GM04503 (cell line): ENCODE measurements around the gene UGT2B10.
"Not testable (repeated sequence)": the region's sequence is repeated elsewhere in the genome, so short reads cannot be mapped to it uniquely, and the experiment has no call there.

Experiments
- DNase-seq: peaks from one replicate; pipeline ENCODE4 v3.0.0-alpha.2; 2012; ENCODE audit warnings: low read depth

The UGT2B10 gene

DNA sequence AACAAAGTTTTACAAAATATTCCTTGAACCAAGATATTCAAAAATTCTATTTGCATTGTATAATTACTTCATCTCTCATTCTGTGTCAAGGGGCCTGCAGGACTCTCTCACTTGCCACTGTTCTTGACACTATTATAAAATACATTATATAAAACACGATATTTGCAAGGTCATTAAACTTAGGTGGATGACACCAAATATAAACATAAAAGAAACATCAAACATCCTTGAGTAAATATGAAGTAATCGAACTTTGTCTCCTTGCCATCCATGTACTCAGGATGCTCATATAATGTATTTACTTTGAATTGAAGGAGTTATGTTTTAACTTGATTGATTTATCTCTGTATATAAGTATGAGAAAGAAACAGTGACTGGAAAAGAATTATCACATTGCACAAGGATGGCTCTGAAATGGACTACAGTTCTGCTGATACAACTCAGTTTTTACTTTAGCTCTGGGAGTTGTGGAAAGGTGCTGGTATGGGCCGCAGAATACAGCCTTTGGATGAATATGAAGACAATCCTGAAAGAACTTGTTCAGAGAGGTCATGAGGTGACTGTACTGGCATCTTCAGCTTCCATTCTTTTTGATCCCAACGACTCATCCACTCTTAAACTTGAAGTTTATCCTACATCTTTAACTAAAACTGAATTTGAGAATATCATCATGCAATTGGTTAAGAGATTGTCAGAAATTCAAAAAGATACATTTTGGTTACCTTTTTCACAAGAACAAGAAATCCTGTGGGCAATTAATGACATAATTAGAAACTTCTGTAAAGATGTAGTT lies at the start of gene UGT2B10:
Gene UGT2B10, plus strand, starts transcription at position 378 of the 793 bp plus-strand sequence. Its CDS starts 26 bp downstream, at position 404.
- not testable (repeated sequence) for DNase-seq

DNA sequence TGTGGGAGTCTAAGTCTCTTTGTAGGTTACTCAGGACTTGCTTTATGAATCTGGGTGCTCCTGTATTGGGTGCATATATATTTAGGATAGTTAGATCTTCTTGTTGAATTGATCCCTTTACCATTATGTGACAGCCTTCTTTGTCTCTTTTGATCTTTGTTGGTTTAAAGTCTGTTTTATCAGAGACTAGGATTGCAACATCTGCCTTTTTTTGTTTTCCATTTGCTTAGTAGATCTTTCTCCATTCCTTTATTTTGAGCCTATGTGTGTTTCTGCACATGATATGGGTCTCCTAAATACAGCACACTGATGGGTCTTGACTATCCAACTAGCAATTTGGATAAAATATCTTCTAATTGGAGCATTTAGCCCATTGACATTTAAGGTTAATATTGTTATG lies 44.0 kb upstream of the UGT2B10 start:
- not testable (repeated sequence) for DNase-seq

DNA sequence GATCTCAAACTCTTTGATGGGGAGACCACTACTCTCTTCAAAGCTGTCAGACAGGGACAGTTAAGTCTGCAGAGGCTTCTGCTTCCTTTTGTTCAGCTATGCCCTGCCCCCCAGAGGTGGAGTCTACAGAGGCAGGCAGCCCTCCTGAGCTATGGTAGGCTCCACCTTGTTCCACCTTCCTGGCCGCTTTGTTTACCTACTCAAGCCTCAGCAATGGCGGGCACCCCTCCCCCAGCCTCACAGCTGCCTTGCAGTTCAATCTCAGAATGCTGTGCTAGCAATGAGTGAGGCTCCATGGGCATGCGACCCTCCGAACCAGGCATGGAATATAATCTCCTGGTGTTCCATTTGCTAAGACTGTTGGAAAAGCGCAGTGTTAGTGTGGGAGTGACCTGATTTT lies 42.1 kb upstream of the UGT2B10 start:
- DNase-seq: no peak

DNA sequence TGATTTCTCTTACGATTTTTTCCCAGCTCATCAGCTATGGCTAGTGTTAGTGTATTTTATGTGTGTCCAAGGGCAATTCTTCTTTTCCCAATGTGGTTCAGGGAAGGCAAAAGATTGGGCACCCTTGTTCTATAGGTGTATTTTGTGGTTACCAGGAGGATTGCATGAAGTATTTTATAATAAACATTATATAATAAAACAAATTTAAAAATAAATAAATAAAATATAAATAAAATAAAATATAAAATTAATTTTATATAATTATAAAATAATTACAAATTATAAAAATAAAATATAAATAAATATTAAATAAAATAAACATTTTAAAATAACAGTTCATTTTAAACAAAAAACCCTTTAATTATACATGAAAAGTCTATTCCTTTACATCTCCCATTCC lies 35.6 kb upstream of the UGT2B10 start:
- DNase-seq: no peak

DNA sequence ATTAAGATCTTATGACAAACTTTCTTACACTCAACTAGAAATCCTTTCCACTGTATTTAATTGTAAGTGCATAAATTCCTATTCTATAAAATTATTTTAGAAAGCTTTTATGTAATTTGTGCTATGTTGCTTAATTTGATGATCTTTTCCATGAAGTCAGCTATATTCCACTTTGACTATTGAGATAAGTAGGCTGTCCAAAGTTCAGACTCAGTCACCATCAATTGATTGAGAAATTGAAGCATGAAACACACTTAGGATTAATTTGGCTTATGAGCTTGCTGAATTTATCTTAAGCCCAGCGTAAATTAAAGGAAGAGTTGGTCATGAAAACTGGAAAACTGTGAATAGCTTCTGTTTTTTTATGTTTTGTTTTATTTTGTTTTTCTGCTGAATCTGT lies 18.7 kb upstream of the UGT2B10 start:
- DNase-seq: no peak

DNA sequence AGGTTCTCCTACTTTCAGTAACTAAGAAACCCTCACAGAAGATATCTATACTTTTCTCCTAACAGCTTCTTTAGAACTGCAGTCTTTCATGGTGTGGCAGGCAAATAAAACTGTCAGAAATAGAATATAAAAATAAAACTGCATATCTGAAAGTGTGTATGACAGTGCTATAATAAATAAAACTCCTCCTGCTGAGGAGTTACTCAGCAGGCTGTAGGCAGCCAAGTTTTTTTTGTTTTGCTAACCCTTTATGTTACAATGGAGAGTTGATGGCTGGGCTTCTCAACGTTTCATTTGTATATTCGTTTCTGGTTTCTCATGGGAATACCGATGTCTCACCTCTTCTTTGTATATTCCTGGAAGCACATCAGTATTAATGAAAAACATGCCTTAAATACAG lies 18.2 kb upstream of the UGT2B10 start:
- no peak for DNase-seq

DNA sequence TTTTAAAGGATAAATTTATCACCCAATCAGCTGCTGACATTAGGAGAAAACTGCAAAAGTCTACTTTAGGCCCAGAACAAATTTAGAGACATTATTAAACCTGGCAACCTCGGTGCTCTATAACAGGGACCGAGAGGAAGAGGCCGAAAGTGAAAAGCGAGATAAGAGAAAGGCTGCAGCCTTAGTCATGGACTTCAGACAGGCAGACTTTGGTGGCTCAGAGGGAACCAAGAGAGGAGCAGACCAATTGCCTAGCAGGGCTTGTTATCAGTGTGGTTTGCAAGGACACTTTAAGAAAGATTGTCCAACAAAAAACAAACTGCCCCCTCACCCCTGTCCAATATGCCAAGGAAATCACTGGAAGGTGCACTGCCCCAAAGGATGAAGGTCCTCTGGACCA lies 12.8 kb upstream of the UGT2B10 start:
- no peak for DNase-seq

DNA sequence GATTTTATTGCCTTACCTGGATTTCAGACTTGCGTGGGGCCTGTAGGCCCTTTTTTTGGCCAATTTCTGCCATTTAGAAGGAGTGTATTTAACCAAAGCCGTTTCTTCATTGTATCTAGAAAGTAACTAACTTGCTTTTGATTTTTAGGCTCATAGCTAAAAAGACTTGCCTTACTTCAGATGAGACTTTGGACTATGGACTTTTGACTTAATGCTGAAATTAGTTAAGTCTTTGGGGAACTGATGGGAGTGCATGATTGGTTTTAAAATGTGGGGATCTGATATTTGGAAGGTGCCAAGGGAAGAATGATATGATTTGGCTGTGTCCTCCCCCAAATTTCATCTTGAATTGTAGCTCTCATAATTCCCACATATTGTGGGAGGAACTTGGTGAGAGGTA lies 7.7 kb upstream of the UGT2B10 start:
- DNase-seq: no peak

DNA sequence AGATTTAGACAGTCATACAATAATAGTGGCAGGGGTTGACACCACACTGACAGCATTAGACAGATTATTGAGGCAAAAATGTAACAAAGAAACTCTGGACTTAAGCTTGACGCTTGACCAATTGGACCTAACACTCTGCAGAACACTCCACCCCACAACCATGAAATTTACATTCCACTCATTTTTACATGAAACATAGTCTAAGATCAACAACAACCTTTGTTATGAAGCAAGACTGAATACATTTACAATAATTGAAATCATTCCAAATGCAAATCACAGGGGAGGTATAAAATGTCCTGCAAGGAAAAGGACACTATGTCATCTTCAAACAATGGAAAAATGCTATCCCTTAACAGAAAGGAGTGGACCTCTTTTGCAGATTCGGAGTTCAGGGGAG lies 4.9 kb upstream of the UGT2B10 start:
- no peak for DNase-seq

DNA sequence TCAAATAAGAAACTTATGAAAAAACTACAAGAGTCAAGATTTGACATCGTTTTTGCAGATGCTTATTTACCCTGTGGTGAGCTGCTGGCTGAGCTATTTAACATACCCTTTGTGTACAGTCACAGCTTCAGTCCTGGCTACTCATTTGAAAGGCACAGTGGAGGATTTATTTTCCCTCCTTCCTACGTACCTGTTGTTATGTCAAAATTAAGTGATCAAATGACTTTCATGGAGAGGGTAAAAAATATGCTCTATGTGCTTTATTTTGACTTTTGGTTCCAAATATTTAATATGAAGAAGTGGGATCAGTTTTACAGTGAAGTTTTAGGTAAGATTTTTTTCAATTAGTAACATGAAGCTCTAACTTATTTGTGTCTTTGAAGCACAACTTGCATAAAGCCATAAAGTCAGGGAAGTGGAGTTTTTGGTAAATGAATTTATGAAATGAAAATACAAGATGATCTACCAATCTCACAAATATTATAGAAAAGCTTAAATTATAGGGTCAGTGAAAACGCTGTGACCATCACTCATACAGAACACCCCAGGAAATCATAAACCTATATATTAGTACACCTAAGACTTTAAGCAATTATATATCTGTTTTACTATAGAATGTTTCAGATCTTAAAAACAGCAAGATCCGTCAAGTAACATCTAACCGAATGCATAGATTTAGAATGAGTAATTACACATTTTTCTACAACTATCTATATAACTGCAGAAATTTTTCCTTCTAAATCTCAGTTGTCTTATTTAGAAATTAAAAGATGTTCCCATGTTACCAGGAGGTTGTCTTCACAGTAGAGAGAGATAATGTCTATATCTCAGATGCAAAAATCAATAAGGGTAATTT lies 844 bp downstream of the UGT2B10 start:
- DNase-seq: not testable (repeated sequence)

DNA sequence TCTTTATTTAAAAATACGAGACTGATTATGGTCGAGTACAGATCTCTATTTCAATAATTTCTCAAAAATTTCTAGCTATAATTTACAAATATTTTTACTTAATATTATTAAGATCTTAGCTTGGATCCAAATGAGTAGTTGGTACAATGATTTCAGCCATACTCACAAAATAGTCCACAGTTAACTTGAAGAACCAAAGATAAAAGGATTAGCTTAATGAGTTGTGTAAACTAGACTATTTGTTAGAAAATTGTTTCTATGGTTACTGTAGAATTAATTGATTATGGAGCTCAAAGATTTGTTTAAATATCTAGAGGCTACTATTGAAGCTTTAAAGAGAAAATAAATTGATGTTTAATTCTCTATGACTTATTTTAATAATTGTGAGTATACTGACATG lies 1.6 kb downstream of the UGT2B10 start:
- no peak for DNase-seq

DNA sequence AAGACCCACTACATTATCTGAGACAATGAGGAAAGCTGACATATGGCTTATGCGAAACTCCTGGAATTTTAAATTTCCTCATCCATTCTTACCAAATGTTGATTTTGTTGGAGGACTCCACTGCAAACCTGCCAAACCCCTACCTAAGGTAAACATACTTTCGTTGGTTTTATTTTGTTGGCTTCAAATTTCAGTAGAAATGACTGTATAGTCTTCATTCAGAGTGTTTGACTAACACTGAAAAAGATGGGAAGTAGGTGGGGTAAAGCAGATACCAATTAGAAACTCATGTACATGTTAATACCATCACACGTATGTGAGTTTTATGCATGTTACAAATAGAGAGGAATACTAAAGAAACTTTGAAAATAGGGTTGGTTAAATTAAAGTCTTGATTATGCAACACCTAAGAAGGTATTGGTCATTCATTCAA lies 2.3 kb downstream of the UGT2B10 start:
- DNase-seq: not testable (repeated sequence)

DNA sequence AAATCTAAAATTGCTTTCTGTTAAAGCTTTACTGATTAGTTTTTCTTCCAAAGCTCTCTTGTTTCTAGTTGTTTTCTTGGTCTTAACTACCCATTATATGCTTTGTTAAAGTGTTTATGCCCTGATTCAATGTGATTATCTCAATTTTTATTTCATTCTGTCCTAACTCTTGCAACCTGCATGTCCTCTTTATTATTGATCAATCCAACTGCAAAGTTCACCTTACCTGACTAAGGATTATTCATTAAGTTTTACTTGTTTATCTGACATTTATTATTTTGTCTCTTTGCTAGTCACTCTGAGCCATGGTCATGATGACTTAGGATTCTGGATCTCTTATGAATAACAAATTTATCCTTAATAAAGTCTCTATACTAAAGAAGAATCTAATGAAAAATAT lies 15.8 kb downstream of the UGT2B10 start:
- no peak for DNase-seq

DNA sequence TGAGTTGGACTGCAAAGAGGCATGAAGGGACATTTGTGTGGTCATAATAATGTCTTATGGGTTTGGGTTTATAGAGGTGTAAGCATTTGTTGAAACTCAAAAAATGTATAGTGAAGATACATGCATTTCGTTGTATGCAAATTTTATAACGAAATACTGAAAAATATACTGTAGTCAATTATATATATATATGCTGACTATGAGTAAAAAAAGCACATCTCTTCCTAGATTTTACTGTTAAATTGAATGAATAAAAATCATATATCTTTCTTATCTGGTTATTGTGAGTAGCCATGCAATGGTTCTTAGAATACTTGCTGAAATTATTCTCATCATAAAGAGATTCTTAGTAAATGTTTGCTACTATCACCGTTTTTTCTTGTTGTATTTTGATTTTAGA lies 34.5 kb downstream of the UGT2B10 start:
- DNase-seq: no peak

DNA sequence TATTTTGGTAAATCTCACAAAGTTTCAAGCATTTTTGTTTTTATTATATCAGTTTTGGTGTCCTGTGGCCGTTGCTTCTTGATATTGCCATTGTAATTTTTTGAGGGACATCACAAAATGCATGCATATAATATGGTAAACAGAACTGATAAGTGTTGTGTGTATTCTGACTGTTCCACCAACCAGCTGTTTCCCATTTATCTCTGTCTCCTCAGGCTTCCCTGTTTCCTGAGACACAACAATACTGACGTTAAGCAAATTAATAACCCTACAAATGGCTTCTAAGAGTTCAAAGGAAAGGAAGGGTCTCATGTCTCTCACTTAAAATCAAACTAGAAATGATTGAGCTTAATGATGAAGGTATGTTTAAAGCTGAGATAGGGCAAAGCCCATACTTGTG lies 40.0 kb downstream of the UGT2B10 start:
- no peak for DNase-seq

DNA sequence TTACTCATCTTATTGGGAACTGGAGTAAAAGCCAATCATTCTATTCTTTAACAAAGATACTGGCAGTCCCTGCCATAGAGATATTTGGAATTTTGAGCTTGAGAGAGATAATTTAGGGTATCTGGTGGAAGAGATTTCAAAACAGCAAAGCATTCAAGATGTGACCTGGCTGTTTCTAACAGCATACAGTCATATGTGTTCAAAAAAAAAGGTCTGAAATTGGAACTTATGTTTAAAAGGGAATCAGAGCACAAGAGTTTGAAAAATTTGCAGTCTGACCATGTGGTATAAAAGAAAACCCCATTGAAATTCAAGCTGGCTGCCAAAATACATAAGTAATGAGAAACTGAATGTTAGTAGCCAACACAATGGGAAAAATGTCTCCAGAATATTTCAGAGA lies 42.2 kb downstream of the UGT2B10 start:
- DNase-seq: no peak

DNA sequence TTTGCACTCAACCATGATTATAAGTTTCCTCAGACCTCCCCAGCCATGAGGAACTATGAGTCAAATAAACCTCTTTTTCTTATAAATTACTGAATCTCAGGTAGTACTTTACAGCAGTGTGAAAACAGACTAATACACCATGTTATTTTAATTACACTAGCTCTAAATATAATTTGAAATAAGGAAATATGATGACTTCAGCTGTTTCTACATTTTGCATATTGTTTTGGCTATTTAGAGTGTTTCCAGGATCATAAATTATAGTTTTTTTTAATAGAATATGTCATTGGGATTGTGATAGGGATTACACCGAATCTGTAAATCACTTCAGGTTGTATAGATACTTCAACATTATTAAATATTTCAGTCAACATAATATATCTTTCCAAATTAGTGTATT lies 43.9 kb downstream of the UGT2B10 start:
- DNase-seq: no peak

DNA sequence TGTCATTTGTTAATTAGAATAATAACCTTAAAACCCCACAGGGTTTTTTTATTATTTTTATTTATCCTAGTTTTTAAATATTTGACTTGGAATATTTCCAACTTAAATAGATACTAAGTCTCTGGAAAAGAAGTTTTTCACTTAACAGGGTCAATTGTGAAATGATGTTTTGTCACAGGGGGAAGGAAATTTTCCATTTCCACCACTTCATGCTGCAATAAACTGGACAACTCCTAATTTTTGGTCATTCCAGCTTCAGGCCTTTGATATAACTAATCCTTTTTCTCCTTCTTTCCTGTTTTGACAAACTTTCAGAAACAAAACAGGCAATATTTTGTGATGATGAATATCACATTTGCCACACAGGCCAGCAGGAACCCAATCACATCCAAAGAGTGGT lies 45.3 kb downstream of the UGT2B10 start:
- DNase-seq: no peak

DNA sequence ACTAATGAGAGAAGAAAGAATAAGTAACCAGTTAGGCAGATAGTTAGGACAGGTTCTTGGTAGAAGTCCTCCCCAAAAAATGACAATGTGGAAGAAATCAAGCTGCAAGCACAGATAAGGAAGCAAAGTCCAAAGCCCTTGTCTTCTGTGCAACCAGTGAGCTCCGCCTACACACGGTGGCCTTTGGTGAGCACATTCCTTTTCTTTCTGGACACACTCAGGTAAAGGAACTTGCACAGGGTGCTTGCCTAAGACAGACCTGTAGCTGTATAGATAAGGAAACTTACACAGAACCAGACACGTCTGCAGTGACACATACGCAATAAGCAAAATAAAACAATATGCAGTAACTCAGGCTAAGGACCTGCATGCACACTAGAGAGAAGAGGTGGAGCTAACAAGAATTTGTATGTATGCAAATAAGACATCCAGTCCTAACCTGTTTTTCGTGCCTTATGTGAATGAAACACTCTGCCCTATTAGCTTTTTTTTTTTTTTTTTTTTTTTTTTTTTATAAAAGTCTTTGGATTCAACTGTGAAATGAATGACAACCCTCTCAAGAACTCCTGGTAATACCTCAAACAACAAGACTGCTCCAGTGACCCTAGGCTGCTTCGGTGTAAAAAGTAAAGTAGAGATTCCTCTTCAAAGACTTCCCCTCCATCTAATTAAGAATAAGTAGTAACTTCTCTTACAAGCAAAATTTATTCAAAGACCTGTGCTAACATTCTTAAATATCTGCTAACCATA lies 48.8 kb downstream of the UGT2B10 start:
- DNase-seq: no peak

DNA sequence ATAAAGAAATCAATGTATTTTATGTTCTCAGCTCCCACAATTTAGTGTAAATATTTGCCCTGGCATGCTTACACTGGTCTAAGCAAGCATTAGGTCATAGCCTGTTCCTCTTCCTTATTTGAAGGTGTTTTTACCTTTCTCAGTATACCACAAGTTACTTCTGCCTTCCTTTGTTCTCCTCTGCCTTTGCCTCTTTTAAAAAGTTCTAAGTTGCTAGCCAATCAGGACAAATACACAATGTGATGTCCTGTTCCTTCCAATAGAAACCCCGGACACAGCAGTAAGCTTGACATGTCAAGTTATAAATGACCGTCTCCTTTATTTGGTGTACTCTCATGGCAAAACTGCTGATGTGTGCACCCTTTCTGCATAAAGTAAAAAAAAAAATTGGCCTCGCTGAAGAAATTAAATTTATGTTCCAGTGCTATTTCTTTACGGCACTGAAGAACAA lies 49.4 kb downstream of the UGT2B10 start:
- DNase-seq: no peak

DNA sequence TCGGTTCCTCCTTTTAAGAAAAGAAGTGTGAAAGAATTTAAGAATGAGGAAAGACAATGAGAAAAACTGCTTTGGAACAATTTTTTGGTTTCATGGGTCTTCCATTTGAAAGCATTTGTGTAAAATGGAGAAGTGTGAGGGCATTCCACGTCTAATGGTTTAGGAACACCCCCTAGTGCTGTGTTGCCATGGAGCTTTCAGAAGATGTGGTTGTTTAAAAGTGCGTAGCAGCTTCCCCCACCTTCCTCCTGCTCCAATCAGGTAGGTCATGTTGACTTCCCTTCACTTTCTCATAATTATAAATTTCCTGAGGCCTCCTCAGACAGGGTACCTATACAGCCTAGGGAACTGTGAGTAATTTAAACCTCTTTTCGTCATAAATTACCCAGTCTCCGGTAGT lies 50.0 kb downstream of the UGT2B10 start:
- DNase-seq: no peak

DNA sequence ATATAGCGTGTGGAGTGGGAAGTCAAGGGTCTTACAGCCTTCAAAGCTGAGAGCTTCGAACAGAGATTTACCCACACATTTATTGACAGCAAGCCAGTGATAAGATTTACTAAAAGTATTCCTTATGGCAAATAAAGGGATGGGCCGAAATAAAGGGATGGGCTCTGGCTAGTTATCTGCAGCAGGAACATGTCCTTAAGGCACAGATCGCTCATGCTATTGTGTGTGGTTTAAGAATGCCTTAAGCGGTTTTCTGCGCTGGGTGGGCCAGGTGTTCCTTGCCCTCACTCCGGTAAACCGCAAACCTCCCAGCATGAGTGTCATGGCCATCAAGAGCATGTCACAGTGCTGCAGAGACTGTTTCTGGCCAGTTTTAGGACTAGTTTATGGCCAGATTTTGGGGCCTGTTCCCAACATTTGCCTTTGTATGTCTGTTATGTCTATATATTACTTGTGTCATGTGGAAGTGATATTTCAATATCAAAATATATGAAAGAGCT lies 53.5 kb downstream of the UGT2B10 start:
- DNase-seq: no peak
